Endothelial cell of umbilical vein (primary cell): ENCODE data around the gene GLYAT. TPM values are rescaled to one million over a fixed set of nuclear protein-coding genes. Genes with fewer than 3 reads are reported as not detected.

Experiments used
- BruUV-seq: library from RNA; stranded (reverse); fragments of 400-500 nt; replicated peaks from 2 replicates; lab custom pipeline; 2021; lab: Mats Ljungman, UMichigan
- CTCF ChIA-PET: fragments of 300-600, 350-600 bp; sonication (Branson Sonifier 250); formaldehyde crosslinking; loops from one replicate; lab custom pipeline; 2021; ENCODE audit warnings: antibody characterized with exemption, inconsistent platforms; lab: Charles Lee
- POLR2A ChIA-PET: fragments of 300-600, 350-600 bp; sonication (Branson Sonifier 250); formaldehyde crosslinking; loops from one replicate; lab custom pipeline; 2021; ENCODE audit warnings: antibody characterized with exemption, inconsistent platforms; lab: Charles Lee
- DNase-seq: peaks from one replicate; pipeline ENCODE4 v3.0.0-alpha.2; 2011; ENCODE audit warnings: low read depth, low spot score
- FAIRE-seq: peaks from 2 replicates; lab custom pipeline; 2011; peaks lifted over from hg19 to GRCh38; lab: Jason Lieb, UNC
- H2AFZ ChIP-seq: 2 replicates; pipeline ENCODE4 v1.6.0; 2012; ENCODE audit warnings: low read depth, low read length, control low read depth, inconsistent platforms
- H3K27ac ChIP-seq: 2 replicates; pipeline ENCODE4 v1.5.1; 2011; ENCODE audit warnings: low read depth, mild to moderate bottlenecking, control low read depth, low read length, moderate library complexity; ENCODE audit not compliant: insufficient read depth
- H3K27me3 ChIP-seq, 2 experiments: 2 replicates each; pipeline versions ENCODE4 v1.6.0 to v1.6.1; 2011; ENCODE audit warnings: low read length in 2 of 2, mixed read lengths in 1 of 2; ENCODE audit not compliant: control insufficient read depth in 2 of 2, insufficient read depth in 2 of 2
- H3K36me3 ChIP-seq, 2 experiments: 2 replicates in 1 of 2; 3 replicates in 1 of 2; pipeline ENCODE4 v1.5.1; 2011; ENCODE audit warnings: low read length in 2 of 2, mild to moderate bottlenecking in 1 of 2, moderate library complexity in 1 of 2; ENCODE audit not compliant: control insufficient read depth in 2 of 2, insufficient read depth in 2 of 2; ENCODE audit errors: extremely low read depth in 1 of 2
- H3K4me1 ChIP-seq: 3 replicates; pipeline ENCODE4 v1.5.1; 2011; ENCODE audit warnings: mild to moderate bottlenecking, low read length; ENCODE audit not compliant: control insufficient read depth, insufficient read depth; ENCODE audit errors: extremely low read depth
- H3K4me2 ChIP-seq: 2 replicates; pipeline ENCODE4 v1.6.1; 2011; ENCODE audit warnings: low read length, control low read depth, mixed read lengths; ENCODE audit not compliant: insufficient read depth
- H3K4me3 ChIP-seq, 3 experiments: fragments of 200-600 bp in 1 of 3; sonication (generic), shearing (Covaris generic) in 1 of 3; replicated peaks in 1 of 3; 2 replicates each; pipeline ENCODE4 v1.5.1; 2011 to 2016; ENCODE audit warnings: control low read depth in 3 of 3, low read length in 3 of 3, mild to moderate bottlenecking in 2 of 3, inconsistent platforms in 1 of 3, low read depth in 1 of 3, moderate library complexity in 1 of 3; ENCODE audit not compliant: insufficient read depth in 1 of 3
- H3K79me2 ChIP-seq: 2 replicates; pipeline ENCODE4 v1.6.0; 2012; ENCODE audit warnings: low read length, inconsistent platforms; ENCODE audit not compliant: control insufficient read depth, insufficient read depth
- H3K9ac ChIP-seq: replicated peaks from 2 replicates; pipeline ENCODE3; 2011; ENCODE audit warnings: low read length, control low read depth; ENCODE audit not compliant: insufficient read depth; ENCODE audit errors: extremely low read depth
- H3K9me1 ChIP-seq: replicated peaks from 3 replicates; pipeline ENCODE4 v1.6.0; 2011; ENCODE audit warnings: mild to moderate bottlenecking, low read length; ENCODE audit not compliant: control insufficient read depth, insufficient read depth; ENCODE audit errors: extremely low read depth
- H3K9me3 ChIP-seq: replicated peaks from 2 replicates; pipeline ENCODE4 v1.5.1; 2012; ENCODE audit warnings: low read length, inconsistent platforms; ENCODE audit not compliant: control insufficient read depth, insufficient read depth
- H4K20me1 ChIP-seq: replicated peaks from 2 replicates; pipeline ENCODE3; 2011; ENCODE audit warnings: mild to moderate bottlenecking, low read length; ENCODE audit not compliant: control insufficient read depth, insufficient read depth; ENCODE audit errors: extremely low read depth
- EZH2 ChIP-seq: IDR thresholded peaks from 2 replicates; pipeline ENCODE4 v1.6.1; 2012; ENCODE audit warnings: borderline replicate concordance, low read depth, mild to moderate bottlenecking, moderate library complexity, low read length, inconsistent platforms; ENCODE audit not compliant: severe bottlenecking
- FOS ChIP-seq: IDR thresholded peaks from 2 replicates; pipeline ENCODE4 v1.6.1; 2011; ENCODE audit warnings: mild to moderate bottlenecking, low read length, moderate library complexity, borderline replicate concordance; ENCODE audit not compliant: insufficient read depth
- GATA2 ChIP-seq: IDR thresholded peaks from 2 replicates; pipeline ENCODE4 v1.7.0; 2011; ENCODE audit warnings: low read depth, mild to moderate bottlenecking, moderate library complexity, mixed read lengths, low read length; ENCODE audit not compliant: insufficient read length, insufficient read depth
- JUN ChIP-seq: IDR thresholded peaks from 2 replicates; pipeline ENCODE4 v1.6.1; 2011; ENCODE audit warnings: borderline replicate concordance, low read depth; ENCODE audit not compliant: insufficient read length, insufficient read depth
- MYC ChIP-seq: IDR thresholded peaks from one replicate; pipeline ENCODE4 v1.6.1; 2011; ENCODE audit warnings: mild to moderate bottlenecking, low read depth, low read length
- POLR2A ChIP-seq: IDR thresholded peaks from 2 replicates; pipeline ENCODE4 v1.6.1; 2012; ENCODE audit warnings: low read depth, mild to moderate bottlenecking, control low read depth, low read length
- POLR2AphosphoS5 ChIP-seq: IDR thresholded peaks from 2 replicates; pipeline ENCODE4 v1.6.1; 2012; ENCODE audit warnings: low read depth, mild to moderate bottlenecking, control low read depth, low read length, moderate library complexity; ENCODE audit not compliant: insufficient read depth
- dilution Hi-C: fragments of 300-500 bp; cut with MboI; formaldehyde crosslinking; loops from one replicate; pipeline ENCODE4 v1.15.0; 2019; ENCODE audit warnings: low sequenced_read_pairs; ENCODE audit not compliant: extremely low pct_ligation_motif_present
- intact Hi-C: fragments of 100-400 bp; cut with micrococcal nuclease; formaldehyde crosslinking; loops from one replicate; pipeline ENCODE4 v1.10.0; 2022
- polyA plus RNA-seq, 4 experiments: library from polyadenylated mRNA; depleted of rRNA in 3 of 4; stranded (reverse) in 3 of 4; unstranded in 1 of 4; fragments of >200 nt; gene quantifications; 2 replicates each; pipeline versions ENCODE4 v1.2.1 to v1.2.3, GENCODE V29; 2011 to 2012; ENCODE audit warnings: missing spikeins in 1 of 4
- total RNA-seq: library from RNA; stranded (reverse); gene quantifications from 2 replicates; pipeline ENCODE4 v1.2.3, GENCODE V29; 2021
- TF ChIP-seq, protein P1 (sequence below), 2 donors: IDR thresholded peaks; 1 replicate in 1 of 2; 2 replicates in 1 of 2; pipeline ENCODE4 v1.5.1; 2011; ENCODE audit warnings: low read length in 2 of 2, mild to moderate bottlenecking in 2 of 2, moderate library complexity in 2 of 2, control low read depth in 1 of 2, inconsistent platforms in 1 of 2, low read depth in 1 of 2; ENCODE audit not compliant: insufficient read depth in 1 of 2; ENCODE audit errors: extremely low read depth in 1 of 2
- TF ChIP-seq, protein P2 (sequence below): IDR thresholded peaks from 2 replicates; pipeline ENCODE4 v1.6.1; 2011; ENCODE audit not compliant: insufficient read depth, insufficient read length

The GLYAT gene
- total and polyA plus RNA-seq, 2 donors (not counting 3 experiments of a cell fraction or from before 2014, with no cell fraction given): not detected

DNA sequence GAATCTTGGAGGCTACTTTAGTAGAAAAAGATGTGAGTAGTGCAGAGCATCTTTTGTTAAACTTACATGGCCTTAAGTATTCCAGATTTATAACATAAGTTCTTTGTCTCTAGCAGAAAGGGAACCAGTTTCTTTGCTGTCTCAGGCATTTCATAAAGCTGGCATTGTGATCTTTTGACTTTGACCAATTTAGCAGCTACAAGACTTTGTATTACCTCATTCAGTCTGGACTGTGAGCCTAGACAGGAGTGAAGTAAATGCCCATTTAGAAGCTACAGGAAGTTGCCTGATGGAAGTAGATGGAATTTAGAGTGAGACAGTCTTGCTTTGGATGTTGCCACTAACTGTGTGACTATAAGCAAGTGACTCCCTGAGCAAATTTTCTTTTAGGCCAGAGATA lies 25.7 kb upstream of the GLYAT start:
- Histone ChIP-seq H3K4me1 (no peaks in the 10 kb centered on the region), H3K9ac (no peak overlapping the region), H4K20me1 (no peaks in the 10 kb centered on the region), H2AFZ (no peak overlapping the region), H3K36me3 (no peaks in the 10 kb centered on the region), H3K4me3 (no peak overlapping the region), H3K9me3 (no peaks in the 10 kb centered on the region), H3K27me3 (no peaks in the 10 kb centered on the region), H3K9me1 (no peaks in the 10 kb centered on the region), H3K4me2 (no peak overlapping the region), H3K79me2 (no peaks in the 10 kb centered on the region), H3K27ac (no peak overlapping the region)
- FAIRE-seq (no peak), DNase-seq (no peak)
- TF ChIP-seq EZH2 (no peak), GATA2 (no peak), MYC (no peak), POLR2AphosphoS5 (no peak), FOS (no peak), JUN (no peak), POLR2A (no peak)
- TF ChIP-seq, protein P1, sequence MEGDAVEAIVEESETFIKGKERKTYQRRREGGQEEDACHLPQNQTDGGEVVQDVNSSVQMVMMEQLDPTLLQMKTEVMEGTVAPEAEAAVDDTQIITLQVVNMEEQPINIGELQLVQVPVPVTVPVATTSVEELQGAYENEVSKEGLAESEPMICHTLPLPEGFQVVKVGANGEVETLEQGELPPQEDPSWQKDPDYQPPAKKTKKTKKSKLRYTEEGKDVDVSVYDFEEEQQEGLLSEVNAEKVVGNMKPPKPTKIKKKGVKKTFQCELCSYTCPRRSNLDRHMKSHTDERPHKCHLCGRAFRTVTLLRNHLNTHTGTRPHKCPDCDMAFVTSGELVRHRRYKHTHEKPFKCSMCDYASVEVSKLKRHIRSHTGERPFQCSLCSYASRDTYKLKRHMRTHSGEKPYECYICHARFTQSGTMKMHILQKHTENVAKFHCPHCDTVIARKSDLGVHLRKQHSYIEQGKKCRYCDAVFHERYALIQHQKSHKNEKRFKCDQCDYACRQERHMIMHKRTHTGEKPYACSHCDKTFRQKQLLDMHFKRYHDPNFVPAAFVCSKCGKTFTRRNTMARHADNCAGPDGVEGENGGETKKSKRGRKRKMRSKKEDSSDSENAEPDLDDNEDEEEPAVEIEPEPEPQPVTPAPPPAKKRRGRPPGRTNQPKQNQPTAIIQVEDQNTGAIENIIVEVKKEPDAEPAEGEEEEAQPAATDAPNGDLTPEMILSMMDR (IDR thresholded peaks at IDR 0.05; ENCODE audit: extremely low read depth in 1 of 2, insufficient read depth in 1 of 2, low read depth in 1 of 2, low read length in 2 of 2): no peak
- TF ChIP-seq, protein P2, sequence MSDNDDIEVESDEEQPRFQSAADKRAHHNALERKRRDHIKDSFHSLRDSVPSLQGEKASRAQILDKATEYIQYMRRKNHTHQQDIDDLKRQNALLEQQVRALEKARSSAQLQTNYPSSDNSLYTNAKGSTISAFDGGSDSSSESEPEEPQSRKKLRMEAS: no peak
- no TSS peak for BruUV-seq
- intact Hi-C loops: no loop called here
- dilution Hi-C loops: no loop called here
- ChIA-PET POLR2A (no interaction called here), CTCF (no interaction called here)
